ENCODE data around the gene CNTNAP2.

CNTNAP2 gene

GRCh38 chr7:147523056-147523455 lies 1406.5 kb downstream of the CNTNAP2 start:
- TF ChIP-seq ZFX (IDR thresholded peaks at IDR 0.05) (no peak), CTCF (conservative IDR thresholded peaks at IDR 0.05) (no peak)
- no peak overlapping the region for H3K27ac ChIP-seq

GRCh38 chr7:147524726-147525250 lies 1408.2 kb downstream of the CNTNAP2 start:
- TF ChIP-seq CTCF (conservative IDR thresholded peaks at IDR 0.05) (no peak), ZFX (IDR thresholded peaks at IDR 0.05) (no peak)
- H3K27ac ChIP-seq = no peak overlapping the region

GRCh38 chr7:147525325-147525724 lies 1408.7 kb downstream of the CNTNAP2 start:
- no peak for TF ChIP-seq CTCF (conservative IDR thresholded peaks at IDR 0.05)
- no peak for TF ChIP-seq ZFX (IDR thresholded peaks at IDR 0.05)
- H3K27ac ChIP-seq = no peak overlapping the region

- H3K27ac ChIP-seq = no peak overlapping the region
- TF ChIP-seq CTCF (conservative IDR thresholded peaks at IDR 0.05) = no peak
- no peak for TF ChIP-seq ZFX (IDR thresholded peaks at IDR 0.05)
Observed at GRCh38 chr7:147535701-147536111, 1419.1 kb downstream of the CNTNAP2 start.

GRCh38 chr7:147539685-147540084 lies 1423.1 kb downstream of the CNTNAP2 start:
- no peak overlapping the region for H3K27ac ChIP-seq
- TF ChIP-seq ZFX (IDR thresholded peaks at IDR 0.05) (no peak), CTCF (conservative IDR thresholded peaks at IDR 0.05) (no peak)

GRCh38 chr7:147540743-147541142 lies 1424.1 kb downstream of the CNTNAP2 start:
- TF ChIP-seq CTCF (conservative IDR thresholded peaks at IDR 0.05) = no peak
- TF ChIP-seq ZFX (IDR thresholded peaks at IDR 0.05) = no peak
- H3K27ac ChIP-seq = no peak overlapping the region

- no peak for TF ChIP-seq CTCF (conservative IDR thresholded peaks at IDR 0.05)
- no peak for TF ChIP-seq ZFX (IDR thresholded peaks at IDR 0.05)
Observed at GRCh38 chr7:147541261-147541660, 1424.7 kb downstream of the CNTNAP2 start.

More at GRCh38 chr7:147541261-147541660, 1424.7 kb downstream of the CNTNAP2 start:
- no peak overlapping the region for H3K27ac ChIP-seq

Measured in C4-2B (cell line).